Ishikawa (cell line): ENCODE results near the gene POU4F3.

Experiments used
- CEBPB ChIP-seq: IDR thresholded peaks from 2 replicates; pipeline ENCODE4 v1.6.1; 2012
- CREB1 ChIP-seq: IDR thresholded peaks from 2 replicates; pipeline ENCODE4 v1.6.1; 2012; ENCODE audit warnings: low read depth
- EGR1 ChIP-seq: IDR thresholded peaks from 2 replicates; pipeline ENCODE4 v1.6.1; 2012
- EP300 ChIP-seq: IDR thresholded peaks from 2 replicates; pipeline ENCODE4 v1.6.1; 2012; ENCODE audit warnings: borderline replicate concordance
- FOXM1 ChIP-seq: IDR thresholded peaks from 2 replicates; pipeline ENCODE4 v1.6.1; 2012; ENCODE audit warnings: low read depth, borderline replicate concordance
- MAX ChIP-seq: IDR thresholded peaks from 2 replicates; pipeline ENCODE4 v1.6.1; 2012
- NFIC ChIP-seq: IDR thresholded peaks from 2 replicates; pipeline ENCODE4 v1.6.1; 2012
- RAD21 ChIP-seq: IDR thresholded peaks from 2 replicates; pipeline ENCODE4 v1.6.1; 2012; ENCODE audit warnings: low read depth
- REST ChIP-seq: IDR thresholded peaks from 2 replicates; pipeline ENCODE4 v1.6.1; 2012; ENCODE audit warnings: low read depth, mild to moderate bottlenecking
- TAF1 ChIP-seq: IDR thresholded peaks from 2 replicates; pipeline ENCODE4 v1.6.1; 2012; ENCODE audit warnings: low read depth, mild to moderate bottlenecking
- TCF12 ChIP-seq: IDR thresholded peaks from 2 replicates; pipeline ENCODE4 v1.6.1; 2012; ENCODE audit warnings: low read depth
- TEAD4 ChIP-seq: IDR thresholded peaks from 2 replicates; pipeline ENCODE4 v1.6.1; 2012
- USF1 ChIP-seq: IDR thresholded peaks from 2 replicates; pipeline ENCODE4 v1.6.1; 2012
- YY1 ChIP-seq: IDR thresholded peaks from 2 replicates; pipeline ENCODE4 v1.6.1; 2012; ENCODE audit warnings: low read depth
- ZBTB7A ChIP-seq: IDR thresholded peaks from 2 replicates; pipeline ENCODE4 v1.6.1; 2012; ENCODE audit warnings: low read depth

POU4F3 gene

GRCh38 chr5:146368137-146368536 is 29.5 kb downstream of the POU4F3 start:
- no peak for TF ChIP-seq TCF12
- no peak for TF ChIP-seq REST
- TF ChIP-seq YY1 = no peak
- TF ChIP-seq RAD21 = no peak
- TF ChIP-seq MAX = no peak
- TF ChIP-seq NFIC = no peak
- TF ChIP-seq CEBPB = no peak
- no peak for TF ChIP-seq FOXM1
- TF ChIP-seq ZBTB7A = no peak
- TF ChIP-seq EP300 = no peak
- no peak for TF ChIP-seq CREB1
- no peak for TF ChIP-seq USF1
- TF ChIP-seq EGR1 = no peak
- no peak for TF ChIP-seq TAF1
- no peak for TF ChIP-seq TEAD4

- no peak for TF ChIP-seq TEAD4
Observed at GRCh38 chr5:146369691-146370090, 31.1 kb downstream of the POU4F3 start.

- no peak for TF ChIP-seq TAF1
- TF ChIP-seq MAX = no peak
- no peak for TF ChIP-seq TCF12
- no peak for TF ChIP-seq EGR1
- TF ChIP-seq YY1 = no peak
- TF ChIP-seq TEAD4 = no peak
- TF ChIP-seq FOXM1 = no peak
- TF ChIP-seq REST = no peak
- no peak for TF ChIP-seq ZBTB7A
Observed at GRCh38 chr5:146376821-146377220, 38.2 kb downstream of the POU4F3 start.

- TF ChIP-seq REST = no peak
- no peak for TF ChIP-seq EP300
- TF ChIP-seq ZBTB7A = no peak
- no peak for TF ChIP-seq TEAD4
- TF ChIP-seq YY1 = no peak
- TF ChIP-seq MAX = no peak
- no peak for TF ChIP-seq NFIC
- no peak for TF ChIP-seq CREB1
- no peak for TF ChIP-seq RAD21
- TF ChIP-seq USF1 = no peak
- TF ChIP-seq TCF12 = no peak
- TF ChIP-seq EGR1 = no peak
- no peak for TF ChIP-seq FOXM1
- no peak for TF ChIP-seq TAF1
Observed at GRCh38 chr5:146378986-146379385, 40.3 kb downstream of the POU4F3 start.

GRCh38 chr5:146380714-146381113 is 42.1 kb downstream of the POU4F3 start:
- TF ChIP-seq FOXM1 = no peak
- TF ChIP-seq EGR1 = no peak
- no peak for TF ChIP-seq EP300
- no peak for TF ChIP-seq CEBPB
- no peak for TF ChIP-seq YY1
- TF ChIP-seq TCF12 = no peak
- no peak for TF ChIP-seq TAF1
- no peak for TF ChIP-seq MAX
- TF ChIP-seq TEAD4 = no peak
- no peak for TF ChIP-seq REST
- no peak for TF ChIP-seq RAD21
- no peak for TF ChIP-seq CREB1
- TF ChIP-seq NFIC = no peak
- no peak for TF ChIP-seq ZBTB7A
- no peak for TF ChIP-seq USF1
